HepG2 (cell line): ENCODE measurements around the gene PRM2. TPM values are rescaled to one million over a fixed set of nuclear protein-coding genes. Genes with fewer than 3 reads are reported as not detected.

Experiments used
- ATF7 ChIP-seq, 2 experiments: fragments of 450-650 bp in 1 of 2; sonication (generic) in 1 of 2; formaldehyde crosslinking in 1 of 2; IDR thresholded peaks; 2 replicates each; pipeline versions ENCODE4 v1.4.0 to v1.6.1; 2016 to 2020; ENCODE audit warnings: antibody characterized with exemption in 1 of 2, mild to moderate bottlenecking in 1 of 2, missing genetic modification reagents in 1 of 2
- EP300 ChIP-seq, 3 experiments: sonication (generic) in 1 of 3; formaldehyde crosslinking in 1 of 3; IDR thresholded peaks; 2 replicates each; pipeline versions ENCODE4 v1.5.1 to v1.6.1; 2011 to 2020; ENCODE audit warnings: low read depth in 2 of 3, low read length in 2 of 3, borderline replicate concordance in 1 of 3, improper control_type of control experiment in 1 of 3, mild to moderate bottlenecking in 1 of 3, missing genetic modification reagents in 1 of 3, moderate library complexity in 1 of 3
- JARID2 ChIP-seq: sonication (generic); formaldehyde crosslinking; IDR thresholded peaks from 2 replicates; pipeline ENCODE4 v1.8.1; 2023; ENCODE audit warnings: missing genetic modification reagents, inconsistent platforms; ENCODE audit not compliant: insufficient replicate concordance
- KAT8 ChIP-seq: IDR thresholded peaks from 2 replicates; pipeline ENCODE4 v1.6.1; 2016; ENCODE audit warnings: missing genetic modification reagents, missing compliant biosample characterization
- KMT2B ChIP-seq: IDR thresholded peaks from 2 replicates; pipeline ENCODE4 v1.6.1; 2016; ENCODE audit warnings: missing genetic modification reagents, missing compliant biosample characterization
- MED1 ChIP-seq: sonication (generic); formaldehyde crosslinking; IDR thresholded peaks from 2 replicates; pipeline ENCODE4 v1.4.0; 2020; ENCODE audit warnings: missing genetic modification reagents
- MYNN ChIP-seq: sonication (generic); formaldehyde crosslinking; IDR thresholded peaks from 2 replicates; pipeline ENCODE4 v1.4.0; 2020; ENCODE audit warnings: mild to moderate bottlenecking, low read depth, missing genetic modification reagents
- NR2C2 ChIP-seq: sonication (generic); formaldehyde crosslinking; IDR thresholded peaks from 2 replicates; pipeline ENCODE4 v1.4.0; 2020; ENCODE audit warnings: missing genetic modification reagents, mild to moderate bottlenecking, moderate library complexity, borderline replicate concordance
- SPEN ChIP-seq: sonication (generic); formaldehyde crosslinking; IDR thresholded peaks from 2 replicates; pipeline ENCODE4 v1.5.1; 2020; ENCODE audit warnings: low read depth, mild to moderate bottlenecking, missing genetic modification reagents
- SRSF4 ChIP-seq: fragments of 200-400 bp; formaldehyde crosslinking; IDR thresholded peaks from one replicate; pipeline ENCODE4 v1.6.1; 2018; ENCODE audit warnings: mild to moderate bottlenecking, low read depth, low read length, moderate library complexity; ENCODE audit not compliant: poor library complexity, severe bottlenecking
- ZHX1 ChIP-seq: sonication (generic); formaldehyde crosslinking; IDR thresholded peaks from 2 replicates; pipeline ENCODE4 v1.8.1; 2022; ENCODE audit warnings: low read depth, mild to moderate bottlenecking, missing genetic modification reagents
- ZNF264 ChIP-seq: sonication (generic); formaldehyde crosslinking; IDR thresholded peaks from 2 replicates; pipeline ENCODE4 v1.4.0; 2020; ENCODE audit warnings: missing genetic modification reagents
- ZNF383 ChIP-seq: sonication (generic); formaldehyde crosslinking; IDR thresholded peaks from 2 replicates; pipeline ENCODE4 v1.4.0; 2020; ENCODE audit warnings: missing genetic modification reagents, mild to moderate bottlenecking, borderline replicate concordance
- ZNF558 ChIP-seq: sonication (generic); formaldehyde crosslinking; IDR thresholded peaks from 2 replicates; pipeline ENCODE4 v1.9.0; 2022; ENCODE audit warnings: mild to moderate bottlenecking, missing genetic modification reagents, borderline replicate concordance
- ZNF614 ChIP-seq: IDR thresholded peaks from 2 replicates; pipeline ENCODE4 v1.6.1; 2018; ENCODE audit warnings: missing biosample characterization, missing genetic modification reagents, inconsistent platforms, borderline replicate concordance
- ZNF703 ChIP-seq: sonication (generic); formaldehyde crosslinking; IDR thresholded peaks from 2 replicates; pipeline ENCODE4 v1.5.1; 2020; ENCODE audit warnings: missing genetic modification reagents, mild to moderate bottlenecking, moderate library complexity, borderline replicate concordance
- ZNF792 ChIP-seq: IDR thresholded peaks from 2 replicates; pipeline ENCODE4 v1.6.1; 2016
- ZSCAN12 ChIP-seq: sonication (generic); formaldehyde crosslinking; IDR thresholded peaks from 2 replicates; pipeline ENCODE4 v1.9.0; 2021; ENCODE audit warnings: mild to moderate bottlenecking, missing genetic modification reagents
- polyA plus RNA-seq, 8 experiments: library from polyadenylated mRNA; depleted of rRNA in 3 of 8; stranded (reverse) in 7 of 8; unstranded in 1 of 8; fragments of >200 nt; fragmentation: Illumina TruSeq in 4 of 8; extraction: Trizol in 4 of 8; gene quantifications; 2 replicates each; pipeline versions ENCODE4 v1.2.1 to v1.2.3, GENCODE V29; 2011 to 2016; ENCODE audit warnings: low read depth in 4 of 8, missing spikeins in 1 of 8, mixed read lengths in 1 of 8; ENCODE audit not compliant: insufficient read depth in 1 of 8
- total RNA-seq, 5 experiments: library from RNA; depleted of rRNA; stranded (reverse); fragments of >200 nt; fragmentation: Illumina TruSeq; extraction: Trizol; gene quantifications; 2 replicates each; pipeline ENCODE4 v1.2.3, GENCODE V29; 2016; ENCODE audit warnings: low read depth in 1 of 5
- TF ChIP-seq, protein P1 (sequence below), 2 experiments: sonication (generic) in 1 of 2; formaldehyde crosslinking in 1 of 2; IDR thresholded peaks; 2 replicates each; pipeline versions ENCODE4 v1.4.0 to v1.6.1; 2018 to 2020; ENCODE audit warnings: missing genetic modification reagents in 2 of 2, borderline replicate concordance in 1 of 2, low read depth in 1 of 2, mild to moderate bottlenecking in 1 of 2, missing biosample characterization in 1 of 2
- TF ChIP-seq, protein P2 (sequence below): sonication (generic); formaldehyde crosslinking; IDR thresholded peaks from 2 replicates; pipeline ENCODE4 v1.8.1; 2023; ENCODE audit warnings: missing genetic modification reagents, mild to moderate bottlenecking, borderline replicate concordance
- TF ChIP-seq, protein P3 (sequence below): sonication (generic); formaldehyde crosslinking; IDR thresholded peaks from 2 replicates; pipeline ENCODE4 v1.4.0; 2020; ENCODE audit warnings: missing genetic modification reagents
- TF ChIP-seq, protein P4 (sequence below): sonication (generic); formaldehyde crosslinking; IDR thresholded peaks from 2 replicates; pipeline ENCODE4 v1.8.1; 2023; ENCODE audit warnings: missing genetic modification reagents, inconsistent platforms, borderline replicate concordance

The PRM2 gene
- total and polyA plus RNA-seq, 2 of the 13 experiments (the other 11 are each of a cell fraction or from before 2014, with no cell fraction given), result 0.54 TPM; not detected in 1

- TF ChIP-seq JARID2 (CRISPR knock-in tag) (no peak), NR2C2 (CRISPR knock-in tag) (peak; percentile 84), ZNF264 (peak; percentile 91), ZNF703 (no peak), SRSF4 (no peak), ZNF383 (no peak), MED1 (CRISPR knock-in tag) (peak; percentile 95), ZNF792 (CRISPR knock-in tag) (peak; percentile 61), KAT8 (CRISPR knock-in tag) (peak; percentile 86), ZHX1 (CRISPR knock-in tag) (peak; percentile 71; the same call in 1 of the 2 replicates), ZSCAN12 (CRISPR knock-in tag) (0 out of 2 replicates have a peak, but pooled peaks have one; percentile 68), ATF7 (IDR thresholded peaks at IDR 0.05) (peak; percentile 35; the same call in 1 of the 2 replicates), ATF7 (CRISPR knock-in tag; IDR thresholded peaks at IDR 0.05) (no peak), MYNN (CRISPR knock-in tag) (no peak), ZNF614 (CRISPR knock-in tag) (peak; percentile 63), SPEN (no peak), ZNF558 (CRISPR knock-in tag) (no peak), KMT2B (peak; percentile 58; the same call in 1 of the 2 replicates), EP300 (IDR thresholded peaks at IDR 0.05; ENCODE audit: low read depth in 2 of 2, low read length in 2 of 2) (peak; percentile 94), EP300 (CRISPR knock-in tag; IDR thresholded peaks at IDR 0.05; ENCODE audit: borderline replicate concordance) (peak; percentile 36; the same call in 1 of the 2 replicates)
- TF ChIP-seq, protein P1, sequence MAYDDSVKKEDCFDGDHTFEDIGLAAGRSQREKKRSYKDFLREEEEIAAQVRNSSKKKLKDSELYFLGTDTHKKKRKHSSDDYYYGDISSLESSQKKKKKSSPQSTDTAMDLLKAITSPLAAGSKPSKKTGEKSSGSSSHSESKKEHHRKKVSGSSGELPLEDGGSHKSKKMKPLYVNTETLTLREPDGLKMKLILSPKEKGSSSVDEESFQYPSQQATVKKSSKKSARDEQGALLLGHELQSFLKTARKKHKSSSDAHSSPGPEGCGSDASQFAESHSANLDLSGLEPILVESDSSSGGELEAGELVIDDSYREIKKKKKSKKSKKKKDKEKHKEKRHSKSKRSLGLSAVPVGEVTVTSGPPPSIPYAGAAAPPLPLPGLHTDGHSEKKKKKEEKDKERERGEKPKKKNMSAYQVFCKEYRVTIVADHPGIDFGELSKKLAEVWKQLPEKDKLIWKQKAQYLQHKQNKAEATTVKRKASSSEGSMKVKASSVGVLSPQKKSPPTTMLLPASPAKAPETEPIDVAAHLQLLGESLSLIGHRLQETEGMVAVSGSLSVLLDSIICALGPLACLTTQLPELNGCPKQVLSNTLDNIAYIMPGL (CRISPR knock-in tag; IDR thresholded peaks at IDR 0.05; ENCODE audit: borderline replicate concordance in 1 of 2, low read depth in 1 of 2), result peak in 1 of 2 experiments; percentile 46; a peak in 2 of 4 replicates
- TF ChIP-seq, protein P2, sequence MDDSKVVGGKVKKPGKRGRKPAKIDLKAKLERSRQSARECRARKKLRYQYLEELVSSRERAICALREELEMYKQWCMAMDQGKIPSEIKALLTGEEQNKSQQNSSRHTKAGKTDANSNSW (CRISPR knock-in tag), result no peak
- TF ChIP-seq, protein P3, sequence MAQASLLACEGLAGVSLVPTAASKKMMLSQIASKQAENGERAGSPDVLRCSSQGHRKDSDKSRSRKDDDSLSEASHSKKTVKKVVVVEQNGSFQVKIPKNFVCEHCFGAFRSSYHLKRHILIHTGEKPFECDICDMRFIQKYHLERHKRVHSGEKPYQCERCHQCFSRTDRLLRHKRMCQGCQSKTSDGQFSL (CRISPR knock-in tag), result peak; percentile 22; the same call in 1 of the 2 replicates
- TF ChIP-seq, protein P4, sequence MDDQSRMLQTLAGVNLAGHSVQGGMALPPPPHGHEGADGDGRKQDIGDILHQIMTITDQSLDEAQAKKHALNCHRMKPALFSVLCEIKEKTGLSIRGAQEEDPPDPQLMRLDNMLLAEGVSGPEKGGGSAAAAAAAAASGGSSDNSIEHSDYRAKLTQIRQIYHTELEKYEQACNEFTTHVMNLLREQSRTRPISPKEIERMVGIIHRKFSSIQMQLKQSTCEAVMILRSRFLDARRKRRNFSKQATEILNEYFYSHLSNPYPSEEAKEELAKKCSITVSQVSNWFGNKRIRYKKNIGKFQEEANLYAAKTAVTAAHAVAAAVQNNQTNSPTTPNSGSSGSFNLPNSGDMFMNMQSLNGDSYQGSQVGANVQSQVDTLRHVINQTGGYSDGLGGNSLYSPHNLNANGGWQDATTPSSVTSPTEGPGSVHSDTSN, result no peak
These were observed 30.8 kb upstream of the PRM2 start (continued) for GRCh38 chr16:11306997-11307638.
